HEK293 (cell line): ENCODE data around the gene PNLIP.

Experiments
- CTCF ChIP-seq: fragments of 450-650 bp; formaldehyde crosslinking; IDR thresholded peaks from 2 replicates; pipeline ENCODE4 v1.5.1; 2016; ENCODE audit warnings: missing biosample characterization, missing genetic modification characterization
- REST ChIP-seq: fragments of 450-650 bp; formaldehyde crosslinking; IDR thresholded peaks from 2 replicates; pipeline ENCODE4 v1.5.1; 2016; ENCODE audit warnings: missing biosample characterization, missing genetic modification characterization
- YY1 ChIP-seq: fragments of 450-650 bp; formaldehyde crosslinking; IDR thresholded peaks from 2 replicates; pipeline ENCODE4 v1.5.1; 2018; ENCODE audit warnings: missing biosample characterization, missing genetic modification characterization
- YY2 ChIP-seq: fragments of 450-650 bp; formaldehyde crosslinking; IDR thresholded peaks from 2 replicates; pipeline ENCODE4 v1.5.1; 2016; ENCODE audit warnings: missing biosample characterization, missing genetic modification characterization
- ZBTB7A ChIP-seq: fragments of 450-650 bp; formaldehyde crosslinking; IDR thresholded peaks from 2 replicates; pipeline ENCODE4 v1.5.1; 2016; ENCODE audit warnings: low read depth, missing biosample characterization, missing genetic modification characterization
- ZEB2 ChIP-seq: fragments of 450-650 bp; formaldehyde crosslinking; IDR thresholded peaks from 2 replicates; pipeline ENCODE4 v1.5.1; 2016; ENCODE audit warnings: missing biosample characterization, missing genetic modification characterization
- ZNF114 ChIP-seq: fragments of 450-650 bp; formaldehyde crosslinking; IDR thresholded peaks from 2 replicates; pipeline ENCODE4 v1.5.0; 2017; ENCODE audit warnings: missing biosample characterization, missing genetic modification characterization
- ZNF121 ChIP-seq: fragments of 450-650 bp; formaldehyde crosslinking; IDR thresholded peaks from 2 replicates; pipeline ENCODE4 v1.5.1; 2016; ENCODE audit warnings: missing biosample characterization, missing genetic modification characterization
- ZNF274 ChIP-seq, 2 experiments: fragments of 200-500 bp in 1 of 2; fragments of 450-650 bp in 1 of 2; sonication (Bioruptor generic) in 1 of 2; formaldehyde crosslinking in 1 of 2; IDR thresholded peaks; 2 replicates each; pipeline versions ENCODE4 v1.5.1 to v1.6.1; 2014 to 2016; ENCODE audit warnings: borderline replicate concordance in 1 of 2, inconsistent platforms in 1 of 2, low read length in 1 of 2, missing biosample characterization in 1 of 2, missing genetic modification characterization in 1 of 2
- ZNF311 ChIP-seq: fragments of 450-650 bp; formaldehyde crosslinking; IDR thresholded peaks from 2 replicates; pipeline ENCODE4 v1.5.1; 2017; ENCODE audit warnings: missing biosample characterization, missing genetic modification characterization, borderline replicate concordance
- ZNF350 ChIP-seq: fragments of 450-650 bp; formaldehyde crosslinking; IDR thresholded peaks from 2 replicates; pipeline ENCODE4 v1.5.0; 2017; ENCODE audit warnings: missing biosample characterization, mild to moderate bottlenecking, missing genetic modification characterization
- ZNF473 ChIP-seq: fragments of 450-650 bp; formaldehyde crosslinking; IDR thresholded peaks from 2 replicates; pipeline ENCODE4 v1.5.1; 2017; ENCODE audit warnings: missing biosample characterization, missing genetic modification characterization
- ZNF561 ChIP-seq: fragments of 450-650 bp; IDR thresholded peaks from 2 replicates; pipeline ENCODE4 v1.5.1; 2018; ENCODE audit warnings: missing biosample characterization, missing genetic modification characterization, borderline replicate concordance
- ZNF658 ChIP-seq: fragments of 450-650 bp; formaldehyde crosslinking; IDR thresholded peaks from 2 replicates; pipeline ENCODE4; 2016; ENCODE audit warnings: missing biosample characterization, missing genetic modification characterization

GRCh38 chr10:116538992-116539391 lies 6.7 kb upstream of the PNLIP start:
- TF ChIP-seq CTCF (tag by site-specific recombination), result no peak
- TF ChIP-seq ZBTB7A (tag by site-specific recombination), result no peak
- TF ChIP-seq ZNF121 (tag by site-specific recombination), result no peak
- TF ChIP-seq ZNF658 (tag by site-specific recombination), result no peak
- TF ChIP-seq ZNF561 (tag by site-specific recombination), result no peak
- TF ChIP-seq REST (tag by site-specific recombination), result no peak
- TF ChIP-seq YY1 (tag by site-specific recombination), result no peak
- TF ChIP-seq ZEB2, result no peak
- TF ChIP-seq ZNF473 (tag by site-specific recombination), result no peak
- no peak for TF ChIP-seq YY2 (tag by site-specific recombination)
- no peak for TF ChIP-seq ZNF114 (tag by site-specific recombination)
- no peak for TF ChIP-seq ZNF311 (tag by site-specific recombination)
- TF ChIP-seq ZNF274 (IDR thresholded peaks at IDR 0.05; ENCODE audit: low read length), result no peak
- TF ChIP-seq ZNF274 (tag by site-specific recombination; IDR thresholded peaks at IDR 0.05; ENCODE audit: borderline replicate concordance), result no peak
- TF ChIP-seq ZNF350, result no peak
